GM21786 (cell line): ENCODE data around the gene NEBL.

Experiments used
- ATAC-seq: cut with Tn5 transposase; IDR thresholded peaks from one replicate; pipeline ENCODE4 v1.9.1; 2021; ENCODE audit not compliant: unreplicated experiment

NEBL gene

GRCh38 chr10:20863008-20863407 is 34.1 kb downstream of the NEBL start:
- ATAC-seq: no peak

DNA sequence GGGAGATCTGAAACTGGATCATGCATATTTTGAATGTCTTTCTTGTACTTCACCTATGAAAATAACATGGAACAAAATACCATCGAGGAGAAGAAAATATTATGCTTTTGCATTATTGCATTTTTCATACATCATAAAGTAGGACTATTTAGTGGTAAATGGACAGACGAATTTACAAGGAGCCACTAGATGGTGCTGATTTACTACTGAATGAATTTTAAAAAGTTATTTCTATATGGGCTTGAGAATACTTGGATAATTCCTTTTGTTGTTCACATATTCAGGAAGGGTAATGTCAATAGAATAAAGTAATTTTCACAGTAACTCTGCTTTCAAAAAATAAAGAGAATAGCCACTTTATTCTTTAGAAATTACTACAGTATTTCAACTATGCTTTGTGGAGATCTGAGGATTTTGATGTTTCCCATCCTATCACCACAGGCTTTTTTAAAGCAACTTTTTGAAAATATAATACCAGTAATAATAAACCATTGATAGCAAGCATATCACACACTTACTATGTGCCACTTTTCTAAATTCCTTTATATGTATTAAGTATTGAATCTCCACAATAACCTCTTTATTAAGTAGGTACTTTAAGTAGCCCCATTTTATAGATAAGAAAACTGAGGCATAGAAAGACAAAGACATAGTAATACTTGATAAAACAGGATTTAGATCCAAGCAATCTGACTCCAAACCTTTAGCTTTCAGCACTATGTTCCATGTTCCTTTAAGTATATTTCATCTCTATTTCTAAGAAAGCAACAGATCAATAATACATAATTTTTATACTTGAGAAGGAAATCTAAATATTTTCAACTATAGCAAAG is 38.6 kb downstream of the NEBL start:
- no peak for ATAC-seq

- no peak for ATAC-seq
Observed at GRCh38 chr10:20856484-20856883, 40.6 kb downstream of the NEBL start.

DNA sequence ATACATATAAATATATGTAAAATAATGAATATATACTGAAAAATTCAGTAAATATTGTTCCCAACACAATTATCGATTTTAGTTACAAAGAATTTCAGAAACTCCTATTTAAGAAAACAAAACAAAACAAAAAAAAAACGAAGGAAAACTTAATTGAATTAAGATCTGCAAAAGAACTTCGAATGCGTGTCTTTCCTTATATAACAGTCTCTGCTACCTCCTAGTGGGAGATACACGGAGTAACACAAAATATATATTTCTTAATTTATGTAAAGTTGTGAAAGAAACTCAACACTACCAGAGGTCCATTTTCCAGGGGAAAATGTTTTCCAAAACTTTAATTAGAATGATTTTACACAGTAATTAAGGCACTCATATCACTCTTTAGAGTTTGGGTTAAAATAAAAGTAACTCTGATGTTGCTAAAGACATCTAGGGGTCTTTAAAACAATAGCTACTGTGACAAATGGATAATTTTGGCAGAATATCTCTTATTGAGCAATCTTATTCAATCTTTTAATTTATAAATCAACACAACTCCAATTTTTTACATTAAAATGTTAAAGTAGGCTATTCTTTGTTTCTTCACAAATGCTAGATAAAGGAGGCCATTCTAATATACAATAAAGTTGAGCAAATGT is 41.6 kb downstream of the NEBL start:
- ATAC-seq: no peak

GRCh38 chr10:20853276-20853675 is 43.8 kb downstream of the NEBL start:
- ATAC-seq: no peak

DNA sequence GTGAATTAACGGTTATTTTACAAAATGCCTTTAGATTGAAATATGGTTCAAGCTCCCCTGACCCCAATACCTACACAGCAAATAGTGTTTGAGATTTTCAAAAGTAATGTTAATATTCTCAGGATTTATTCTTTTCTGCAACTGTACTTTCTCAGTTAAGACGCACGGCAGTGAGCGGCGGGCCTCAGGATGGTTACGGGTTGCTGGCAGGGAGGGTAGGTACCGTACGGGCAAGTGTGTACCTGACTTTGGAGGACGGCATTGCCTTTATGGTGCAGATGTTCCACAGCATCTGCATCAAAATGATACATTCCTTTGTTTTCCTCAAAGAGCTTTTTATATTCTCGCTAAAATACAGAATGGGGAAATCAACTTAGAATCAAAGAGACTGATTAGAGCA is 44.8 kb downstream of the NEBL start:
- no peak for ATAC-seq

GRCh38 chr10:20847512-20847911 is 49.6 kb downstream of the NEBL start:
- ATAC-seq: no peak

GRCh38 chr10:20846263-20846662 is 50.8 kb downstream of the NEBL start:
- no peak for ATAC-seq

- ATAC-seq: no peak
Observed at GRCh38 chr10:20841419-20841818, 55.7 kb downstream of the NEBL start.

DNA sequence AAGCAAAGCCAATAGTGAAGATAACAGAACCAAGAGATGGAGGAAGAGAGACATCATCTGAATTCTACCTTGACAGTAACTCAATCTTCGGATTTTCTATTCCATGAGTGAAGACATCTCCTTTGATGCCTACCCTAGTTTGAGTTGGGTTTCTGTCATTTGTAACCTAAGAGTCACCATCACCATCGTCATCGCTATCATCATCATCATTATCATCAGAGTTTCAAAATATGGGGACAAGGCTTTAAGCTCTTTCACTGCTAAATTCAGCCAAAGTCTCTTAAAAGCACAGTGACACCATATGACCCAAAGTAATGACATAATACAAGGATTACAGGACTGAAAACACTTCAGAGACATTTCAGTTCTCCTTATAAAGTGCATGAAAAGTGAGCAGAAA is 57.2 kb downstream of the NEBL start:
- no peak for ATAC-seq

DNA sequence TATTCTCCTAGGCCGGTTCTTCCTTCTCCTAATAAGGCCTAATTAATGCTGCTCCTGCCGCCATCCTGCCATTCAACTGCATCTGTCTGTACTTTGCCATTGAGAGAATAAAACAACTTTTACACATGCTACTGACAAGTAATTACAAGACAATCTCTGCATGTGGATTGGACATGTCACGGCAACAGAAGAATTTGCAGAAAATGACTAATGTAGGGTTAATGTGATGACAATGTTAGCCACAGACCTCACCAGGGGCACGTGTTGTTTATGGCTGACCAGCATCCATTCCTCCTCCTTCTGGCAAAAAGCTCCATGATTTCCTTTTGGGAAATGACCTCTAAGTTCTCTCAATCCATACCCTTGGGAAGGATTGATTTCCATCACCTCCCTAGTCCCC is 58.0 kb downstream of the NEBL start:
- no peak for ATAC-seq

DNA sequence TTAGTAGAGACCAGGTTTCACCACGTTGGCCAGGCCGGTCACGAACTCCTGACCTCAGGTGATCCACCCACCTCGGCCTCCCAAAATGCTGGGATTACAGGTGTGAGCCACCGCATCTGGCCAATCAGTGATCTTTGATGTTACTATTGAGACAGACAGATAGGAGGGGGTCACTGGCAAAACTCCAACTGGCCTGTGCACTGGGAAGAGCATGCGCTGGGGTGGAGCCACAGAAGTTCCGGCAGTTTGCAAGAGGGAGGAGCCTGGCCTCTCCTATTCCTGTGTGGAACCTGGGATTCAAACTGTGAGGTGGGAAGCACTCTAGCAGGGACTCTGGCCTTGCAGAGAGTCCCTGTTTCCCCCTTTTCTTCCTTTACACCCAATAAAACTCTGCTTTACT is 60.7 kb downstream of the NEBL start:
- no peak for ATAC-seq

- no peak for ATAC-seq
Observed at GRCh38 chr10:20835335-20835734, 61.8 kb downstream of the NEBL start.

DNA sequence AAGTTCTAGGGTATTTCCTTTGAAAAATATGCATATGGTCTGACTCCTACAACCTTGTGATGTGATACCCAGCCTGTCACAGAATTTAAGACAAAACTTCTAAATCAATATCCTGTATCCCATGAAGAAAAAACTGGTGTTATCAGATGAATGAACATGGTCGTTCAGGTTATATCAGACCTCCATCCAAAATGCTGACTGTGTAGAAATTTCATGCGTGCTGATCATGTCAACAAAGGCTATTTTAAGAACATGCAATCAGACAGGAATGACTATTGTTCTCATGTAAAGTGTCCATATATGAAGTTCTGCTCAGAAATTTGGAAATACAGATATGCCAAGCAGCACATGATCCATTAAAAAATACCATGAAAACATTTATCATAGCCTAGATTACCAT is 62.3 kb downstream of the NEBL start:
- no peak for ATAC-seq

GRCh38 chr10:20822825-20823224 is 74.3 kb downstream of the NEBL start:
- no peak for ATAC-seq

- ATAC-seq: no peak
Observed at GRCh38 chr10:20817646-20818045, 79.5 kb downstream of the NEBL start.

GRCh38 chr10:20817116-20817515 is 80.0 kb downstream of the NEBL start:
- no peak for ATAC-seq

GRCh38 chr10:20814116-20814515 is 83.0 kb downstream of the NEBL start:
- ATAC-seq: no peak

- no peak for ATAC-seq
Observed at GRCh38 chr10:20811131-20811530, 86.0 kb downstream of the NEBL start.

GRCh38 chr10:20809631-20810030 is 87.5 kb downstream of the NEBL start:
- no peak for ATAC-seq

DNA sequence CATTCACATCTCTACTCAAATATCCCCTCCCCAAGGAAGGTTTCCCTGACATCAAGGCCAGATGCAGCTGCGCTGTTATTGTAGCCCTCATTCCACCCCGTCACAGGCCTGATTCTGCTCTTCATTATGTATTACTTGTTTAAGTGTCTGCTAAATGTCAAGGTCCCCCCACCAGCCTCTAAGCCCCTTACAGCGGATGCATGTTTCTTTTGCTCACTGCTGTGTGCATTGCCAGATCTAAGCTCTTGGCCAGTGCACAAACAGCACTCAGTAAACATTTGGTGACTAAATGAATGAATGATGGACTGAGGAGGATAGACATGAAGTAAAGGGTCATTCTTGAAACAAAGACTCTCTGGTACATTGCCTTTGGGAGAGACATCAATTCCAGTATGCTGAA is 90.6 kb downstream of the NEBL start:
- ATAC-seq: no peak

DNA sequence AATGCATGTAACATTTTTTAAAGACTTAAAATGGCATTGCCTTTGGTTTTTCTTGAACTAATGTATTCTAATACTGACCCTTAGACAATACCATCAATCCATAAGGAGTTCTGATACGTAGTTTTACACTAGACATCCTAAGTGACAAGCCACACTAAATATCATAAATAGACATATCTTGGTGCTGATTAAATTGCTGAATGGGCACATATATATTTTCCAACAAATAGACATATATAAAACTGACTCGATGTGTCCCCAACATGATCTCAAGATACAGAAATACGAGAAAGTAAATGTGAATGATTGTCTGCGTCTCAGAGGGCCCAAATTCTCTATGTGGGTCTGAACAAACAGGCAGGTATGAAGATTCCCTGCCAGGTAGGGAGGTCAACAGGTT is 99.8 kb downstream of the NEBL start:
- no peak for ATAC-seq

- no peak for ATAC-seq
Observed at GRCh38 chr10:20795391-20795790, 101.7 kb downstream of the NEBL start.
